IMR-90 (cell line): ENCODE results near the gene RGL1. TPM values are rescaled to one million over a fixed set of nuclear protein-coding genes. Genes with fewer than 3 reads are reported as not detected.

Experiments used
- ATAC-seq: fragments of 200-7000 bp; cut with Tn5 transposase; 2 replicates; pipeline ENCODE4 v1.9.1; 2020; ENCODE audit warnings: low read depth, mild to moderate bottlenecking, moderate library complexity
- BruUV-seq: library from RNA; stranded (reverse); fragments of 400-500 nt; replicated peaks from 2 replicates; lab custom pipeline; 2021; lab: Mats Ljungman, UMichigan
- CTCF ChIA-PET: fragments of 300-600 bp; formaldehyde crosslinking; extraction: SDS; loops from one replicate; lab custom pipeline; 2021; ENCODE audit warnings: antibody characterized with exemption; lab: Yijun Ruan, JAX
- POLR2A ChIA-PET: fragments of 300-600 bp; sonication (Branson Sonifier 250); formaldehyde crosslinking; loops from one replicate; lab custom pipeline; 2022; ENCODE audit warnings: antibody characterized with exemption; ENCODE audit not compliant: unreplicated experiment; lab: Charles Lee
- DNase-seq: peaks from one replicate; pipeline ENCODE4 v3.0.0; 2013
- H2AFZ ChIP-seq: replicated peaks from 2 replicates; pipeline ENCODE3; 2013; ENCODE audit warnings: low read length, mild to moderate bottlenecking; ENCODE audit not compliant: poor library complexity
- H2AK5ac ChIP-seq: 2 replicates; pipeline ENCODE4 v1.6.1; 2013; ENCODE audit warnings: low read depth, low read length, inconsistent platforms
- H2AK9ac ChIP-seq: replicated peaks from 2 replicates; pipeline ENCODE3; 2013; ENCODE audit warnings: mild to moderate bottlenecking, low read depth, low read length, moderate library complexity; ENCODE audit not compliant: poor library complexity
- H2BK120ac ChIP-seq: 2 replicates; pipeline ENCODE4 v1.6.1; 2013; ENCODE audit warnings: low read depth, low read length, inconsistent platforms
- H2BK15ac ChIP-seq: 3 replicates; pipeline ENCODE4 v1.6.1; 2013; ENCODE audit warnings: low read depth, low read length, inconsistent platforms
- H2BK20ac ChIP-seq: 2 replicates; pipeline ENCODE4 v1.6.1; 2013; ENCODE audit warnings: low read depth, mild to moderate bottlenecking, inconsistent platforms, low read length, moderate library complexity
- H2BK5ac ChIP-seq: 2 replicates; pipeline ENCODE4 v1.6.1; 2013; ENCODE audit warnings: mild to moderate bottlenecking, low read depth, low read length, inconsistent platforms; ENCODE audit not compliant: poor library complexity, severe bottlenecking
- H3K14ac ChIP-seq: replicated peaks from 2 replicates; pipeline ENCODE4 v1.6.1; 2013; ENCODE audit warnings: low read depth, low read length, inconsistent platforms
- H3K18ac ChIP-seq: 2 replicates; pipeline ENCODE4 v1.6.1; 2013; ENCODE audit warnings: low read depth, low read length, control low read depth
- H3K23ac ChIP-seq: 2 replicates; pipeline ENCODE4 v1.6.1; 2013; ENCODE audit warnings: low read depth, low read length, inconsistent platforms
- H3K27ac ChIP-seq: 2 replicates; pipeline ENCODE4 v1.5.1; 2013; ENCODE audit warnings: mild to moderate bottlenecking, control low read depth, low read length; ENCODE audit not compliant: insufficient read depth
- H3K27me3 ChIP-seq: 2 replicates; pipeline ENCODE4 v1.6.1; 2013; ENCODE audit warnings: low read length; ENCODE audit not compliant: control insufficient read depth, insufficient read depth
- H3K36me3 ChIP-seq: 2 replicates; pipeline ENCODE4 v1.6.1; 2013; ENCODE audit warnings: low read length, mixed read lengths; ENCODE audit not compliant: control insufficient read depth, insufficient read depth
- H3K4ac ChIP-seq: 2 replicates; pipeline ENCODE4 v1.6.1; 2013; ENCODE audit warnings: low read depth, low read length, inconsistent platforms
- H3K4me1 ChIP-seq: 2 replicates; pipeline ENCODE4 v1.6.1; 2013; ENCODE audit warnings: low read length, mixed read lengths; ENCODE audit not compliant: control insufficient read depth, insufficient read depth
- H3K4me2 ChIP-seq: 2 replicates; pipeline ENCODE4 v1.6.1; 2013; ENCODE audit warnings: low read depth, mild to moderate bottlenecking, control low read depth, low read length, moderate library complexity
- H3K4me3 ChIP-seq: 2 replicates; pipeline ENCODE4 v1.5.1; 2013; ENCODE audit warnings: low read depth, mild to moderate bottlenecking, control low read depth, low read length, moderate library complexity; ENCODE audit not compliant: insufficient read depth
- H3K56ac ChIP-seq: 2 replicates; pipeline ENCODE4 v1.6.1; 2013; ENCODE audit warnings: low read length, inconsistent platforms; ENCODE audit not compliant: insufficient read depth; ENCODE audit errors: extremely low read depth
- H3K79me1 ChIP-seq, 2 experiments: 2 replicates each; pipeline ENCODE4 v1.6.1; 2013; ENCODE audit warnings: low read length in 2 of 2, inconsistent platforms in 1 of 2, low read depth in 1 of 2
- H3K9ac ChIP-seq: 2 replicates; pipeline ENCODE4 v1.6.1; 2013; ENCODE audit warnings: low read depth, low read length, control low read depth
- H3K9me1 ChIP-seq: 2 replicates; pipeline ENCODE4 v1.6.1; 2013; ENCODE audit warnings: low read length, inconsistent platforms; ENCODE audit not compliant: insufficient read depth
- H3K9me3 ChIP-seq: 2 replicates; pipeline ENCODE4 v1.6.1; 2013; ENCODE audit warnings: low read length; ENCODE audit not compliant: control insufficient read depth, insufficient read depth
- H4K20me1 ChIP-seq: 2 replicates; pipeline ENCODE4 v1.6.1; 2013; ENCODE audit warnings: low read length, inconsistent platforms; ENCODE audit not compliant: insufficient read depth
- H4K5ac ChIP-seq: 2 replicates; pipeline ENCODE4 v1.6.1; 2013; ENCODE audit warnings: mild to moderate bottlenecking, low read depth, low read length, control low read depth
- H4K8ac ChIP-seq, 2 experiments: 2 replicates each; pipeline ENCODE4 v1.6.1; 2013; ENCODE audit warnings: low read depth in 2 of 2, low read length in 2 of 2, control low read depth in 1 of 2, inconsistent platforms in 1 of 2
- H4K91ac ChIP-seq: 2 replicates; pipeline ENCODE4 v1.6.1; 2013; ENCODE audit warnings: low read depth, low read length, inconsistent platforms; ENCODE audit not compliant: insufficient read depth
- BHLHE40 ChIP-seq: fragments of 150-350 bp; IDR thresholded peaks from 2 replicates; pipeline ENCODE4 v1.6.1; 2016; ENCODE audit warnings: mild to moderate bottlenecking, low read depth, low read length
- CEBPB ChIP-seq: IDR thresholded peaks from 2 replicates; pipeline ENCODE4 v1.6.1; 2012; ENCODE audit warnings: low read depth, low read length, improper control_type of control experiment
- CTCF ChIP-seq: conservative IDR thresholded peaks from 2 replicates; pipeline ENCODE4 v1.5.1; 2012; ENCODE audit warnings: mild to moderate bottlenecking, low read depth, low read length, improper control_type of control experiment
- FOS ChIP-seq: fragments of 150-350 bp; IDR thresholded peaks from 2 replicates; pipeline ENCODE4 v1.6.1; 2016; ENCODE audit warnings: low read depth, low read length
- MAFK ChIP-seq: IDR thresholded peaks from 2 replicates; pipeline ENCODE4 v1.6.1; 2012; ENCODE audit warnings: low read depth, low read length, improper control_type of control experiment
- MAZ ChIP-seq: IDR thresholded peaks from 2 replicates; pipeline ENCODE4 v1.6.1; 2012; ENCODE audit warnings: low read depth, mild to moderate bottlenecking, low read length, improper control_type of control experiment, moderate library complexity, borderline replicate concordance
- MXI1 ChIP-seq: IDR thresholded peaks from 2 replicates; pipeline ENCODE4 v1.6.1; 2012; ENCODE audit warnings: low read depth, mild to moderate bottlenecking, low read length, moderate library complexity, borderline replicate concordance
- NFE2L2 ChIP-seq: fragments of 150-350 bp; IDR thresholded peaks from 2 replicates; pipeline ENCODE4 v1.6.1; 2016; ENCODE audit warnings: low read depth, mild to moderate bottlenecking, low read length
- POLR2A ChIP-seq: IDR thresholded peaks from 2 replicates; pipeline ENCODE4 v1.6.1; 2012; ENCODE audit warnings: mild to moderate bottlenecking, low read depth, low read length
- RAD21 ChIP-seq: IDR thresholded peaks from 2 replicates; pipeline ENCODE4 v1.6.1; 2012; ENCODE audit warnings: low read length, improper control_type of control experiment
- RFX5 ChIP-seq: IDR thresholded peaks from 2 replicates; pipeline ENCODE4 v1.8.0; 2012; ENCODE audit warnings: low read depth, mild to moderate bottlenecking, low read length, moderate library complexity
- SMC3 ChIP-seq: fragments of 150-350 bp; IDR thresholded peaks from 2 replicates; pipeline ENCODE4 v1.6.1; 2016; ENCODE audit warnings: low read depth, mild to moderate bottlenecking, antibody characterized with exemption, low read length, moderate library complexity
- WGBS, 2 experiments: methylation state at CpG; one replicate each; pipeline versions ENCODE4 v1.1.5 to v1.1.7; 2013; ENCODE audit warnings: missing lambda C conversion rate in 2 of 2; ENCODE audit not compliant: insufficient read length in 1 of 2; ENCODE audit errors: extremely low coverage in 2 of 2; 5-methylcytosine and 5-hydroxymethylcytosine counted together
- dilution Hi-C: fragments of 300-500 bp; cut with HindIII; formaldehyde crosslinking; loops from one replicate; pipeline ENCODE4 v1.14.3; 2018; ENCODE audit warnings: low sequenced_read_pairs; ENCODE audit not compliant: unreplicated experiment
- in situ Hi-C: fragments of 300-500 bp; cut with MboI; formaldehyde crosslinking; loops from 3 replicates; pipeline ENCODE4 v1.14.3; 2019; ENCODE audit warnings: low sequenced_read_pairs, inconsistent platforms, mixed read lengths
- intact Hi-C: fragments of 100-400 bp; cut with micrococcal nuclease; formaldehyde crosslinking; loops from 2 replicates; pipeline ENCODE4 v1.10.0; 2022
- polyA plus RNA-seq, 3 experiments: library from polyadenylated mRNA; depleted of rRNA; stranded (reverse); fragments of >200 nt; gene quantifications; 2 replicates each; pipeline ENCODE4 v1.2.3, GENCODE V29; 2012; ENCODE audit warnings: low replicate concordance in 1 of 3
- total RNA-seq: library from RNA; depleted of rRNA; stranded (reverse); fragments of >200 nt; gene quantifications from 2 replicates; pipeline ENCODE4 v1.2.3, GENCODE V29; 2012

RGL1 gene
- total and polyA plus RNA-seq, 2 of the 4 experiments (the other 2 are of a cell fraction), result 4.7 to 7.5 TPM

- no peaks in the 10 kb centered on the region for H3K79me1 ChIP-seq
- BruUV-seq, result no TSS peak
- no peak overlapping the region for H4K91ac ChIP-seq
- no peak overlapping the region for H2BK120ac ChIP-seq
- no peaks in the 10 kb centered on the region for H3K9me3 ChIP-seq
- H3K9ac ChIP-seq, result no peak overlapping the region
- H3K56ac ChIP-seq, result no peak overlapping the region
- TF ChIP-seq SMC3, result no peak
- TF ChIP-seq NFE2L2, result no peak
- no peak for TF ChIP-seq RAD21
- no peak for TF ChIP-seq FOS
- TF ChIP-seq BHLHE40, result no peak
- no peak for TF ChIP-seq POLR2A
- no peak for TF ChIP-seq CTCF
- no peak for TF ChIP-seq CEBPB
- TF ChIP-seq MXI1, result no peak
- TF ChIP-seq RFX5, result no peak
- no peak for TF ChIP-seq MAZ
- TF ChIP-seq MAFK, result no peak
- H2BK20ac ChIP-seq, result no peak overlapping the region
- ChIA-PET POLR2A (no interaction called here), CTCF (no interaction called here)
- H3K18ac ChIP-seq, result no peak overlapping the region
- no peak overlapping the region for H3K4ac ChIP-seq
- H2AFZ ChIP-seq, result no peak overlapping the region
- in situ Hi-C loops, result no loop called here
- ATAC-seq (no peak), DNase-seq (no peak)
- H3K27ac ChIP-seq, result no peak overlapping the region
- no peak overlapping the region for H3K14ac ChIP-seq
- H3K4me2 ChIP-seq, result no peak overlapping the region
- no peaks in the 10 kb centered on the region for H4K20me1 ChIP-seq
- H4K5ac ChIP-seq, result no peak overlapping the region
- no peak overlapping the region for H2AK5ac ChIP-seq
- peaks cover 4% of the 10 kb centered on the region; the same call in 1 of the 2 replicates for H3K9me1 ChIP-seq
- no peaks in the 10 kb centered on the region for H3K36me3 ChIP-seq
- intact Hi-C loops, result loop anchor here (10.0 kb wide), 1 partner anchor 266 kb away; no protein-coding TSS in a partner anchor
- no peak overlapping the region for H3K4me3 ChIP-seq
- no peak overlapping the region for H2AK9ac ChIP-seq
- dilution Hi-C loops, result no loop called here
- no peak overlapping the region for H4K8ac ChIP-seq
- WGBS, 2 experiments, result 100% methylated on average over 1 of the region's 1 CpG; no CpG with 5 or more reads in 1 of the 2 experiments
- no peak overlapping the region for H2BK5ac ChIP-seq
- H3K23ac ChIP-seq, result no peak overlapping the region
- no peak overlapping the region for H2BK15ac ChIP-seq
- H3K27me3 ChIP-seq, result no peaks in the 10 kb centered on the region; the same call in 1 of the 2 replicates
- H3K4me1 ChIP-seq, result peaks cover 6% of the 10 kb centered on the region
Measured at GRCh38 chr1:183958958-183959357, 154.0 kb downstream of the RGL1 start.
